HCT116 (cell line): ENCODE measurements around the gene BIVM. TPM values are rescaled to one million over a fixed set of nuclear protein-coding genes. Genes with fewer than 3 reads are reported as not detected.

Experiments
- ATAC-seq: fragments of 200-7000 bp; cut with Tn5 transposase; 2 replicates; pipeline ENCODE4 v1.9.1; 2020; ENCODE audit warnings: mild to moderate bottlenecking, moderate library complexity
- BruUV-seq: library from RNA; stranded (reverse); fragments of 400-500 nt; replicated peaks from 2 replicates; lab custom pipeline; 2021; lab: Mats Ljungman, UMichigan
- CTCF ChIA-PET: fragments of 300-600 bp; sonication (Branson Sonifier 250); formaldehyde crosslinking; loops from one replicate; lab custom pipeline; 2021; ENCODE audit warnings: antibody characterized with exemption; lab: Charles Lee
- POLR2A ChIA-PET: fragments of 300-600, 350-600 bp; sonication (Branson Sonifier 250); formaldehyde crosslinking; loops from one replicate; lab custom pipeline; 2021; ENCODE audit warnings: antibody characterized with exemption; lab: Charles Lee
- RAD21 ChIA-PET, 2 experiments: fragments of 300-600 bp; sonication (Branson Sonifier 250); formaldehyde crosslinking; loops; one replicate each; lab custom pipeline; 2023; ENCODE audit warnings: low total read pairs in 2 of 2; ENCODE audit not compliant: uncharacterized antibody in 2 of 2, unreplicated experiment in 2 of 2, low non-redundant PET in 1 of 2; lab: Charles Lee
- DNase-seq: peaks from one replicate; pipeline ENCODE4 v3.0.0-alpha.2; 2010; ENCODE audit warnings: low read depth, low spot score
- H2AFZ ChIP-seq: fragments of 200-600 bp; shearing (Covaris generic), sonication (generic); 2 replicates; pipeline ENCODE4 v1.6.1; 2017; ENCODE audit warnings: low read depth, mixed run types, mixed read lengths, antibody characterized with exemption, low read length; ENCODE audit not compliant: poor library complexity, severe bottlenecking
- H3K27ac ChIP-seq: 2 replicates; pipeline ENCODE4 v1.5.1; 2012; ENCODE audit warnings: low read depth, low read length
- H3K27me3 ChIP-seq: fragments of 200-600 bp; sonication (generic); 2 replicates; pipeline ENCODE4 v1.6.1; 2016; ENCODE audit warnings: mixed run types, low read length, mixed read lengths; ENCODE audit not compliant: insufficient read depth
- H3K36me3 ChIP-seq, 2 experiments: fragments of 200-500 bp in 1 of 2; fragments of 200-600 bp in 1 of 2; sonication (Bioruptor generic) in 1 of 2; sonication (generic) in 1 of 2; 2 replicates each; pipeline versions ENCODE4 v1.5.1 to v1.6.1; 2014 to 2016; ENCODE audit warnings: low read length in 2 of 2, inconsistent platforms in 1 of 2, mixed read lengths in 1 of 2, mixed run types in 1 of 2; ENCODE audit not compliant: insufficient read depth in 2 of 2, control insufficient read depth in 1 of 2
- H3K4me1 ChIP-seq, 2 experiments: fragments of 200-600 bp in 1 of 2; sonication (generic) in 1 of 2; 2 replicates each; pipeline versions ENCODE4 v1.5.1 to v1.6.1; 2012 to 2017; ENCODE audit warnings: low read length in 2 of 2, inconsistent platforms in 1 of 2, mild to moderate bottlenecking in 1 of 2, mixed read lengths in 1 of 2, mixed run types in 1 of 2, moderate library complexity in 1 of 2; ENCODE audit not compliant: insufficient read depth in 2 of 2, control insufficient read depth in 1 of 2
- H3K4me2 ChIP-seq: fragments of 200-600 bp; sonication (generic); 2 replicates; pipeline ENCODE4 v1.6.1; 2017; ENCODE audit warnings: mixed run types, low read length, mixed read lengths
- H3K4me3 ChIP-seq, 2 experiments: fragments of 200-600 bp in 1 of 2; sonication (generic) in 1 of 2; replicated peaks in 1 of 2; 2 replicates each; pipeline ENCODE4 v1.5.1; 2011 to 2016; ENCODE audit warnings: low read length in 2 of 2, control low read depth in 1 of 2, low read depth in 1 of 2, mild to moderate bottlenecking in 1 of 2, mixed read lengths in 1 of 2, mixed run types in 1 of 2
- H3K79me2 ChIP-seq: fragments of 200-600 bp; sonication (generic); 2 replicates; pipeline ENCODE4 v1.6.1; 2017; ENCODE audit warnings: mild to moderate bottlenecking, mixed run types, low read length, moderate library complexity, mixed read lengths; ENCODE audit not compliant: insufficient read depth
- H3K9ac ChIP-seq: fragments of 200-600 bp; sonication (generic); 2 replicates; pipeline ENCODE4 v1.6.1; 2016; ENCODE audit warnings: low read length, mixed read lengths
- H3K9me2 ChIP-seq: fragments of 200-600 bp; sonication (generic), shearing (Covaris generic); 2 replicates; pipeline ENCODE4 v1.6.1; 2017; ENCODE audit warnings: mixed run types, mild to moderate bottlenecking, moderate library complexity; ENCODE audit not compliant: insufficient read depth
- H3K9me3 ChIP-seq, 2 experiments: fragments of 200-500 bp in 1 of 2; fragments of 200-600 bp in 1 of 2; sonication (Bioruptor generic) in 1 of 2; sonication (generic) in 1 of 2; 2 replicates each; pipeline ENCODE4 v1.6.1; 2014 to 2017; ENCODE audit warnings: low read length in 2 of 2, mixed read lengths in 2 of 2, inconsistent platforms in 1 of 2, low read depth in 1 of 2, mild to moderate bottlenecking in 1 of 2, mixed run types in 1 of 2, moderate library complexity in 1 of 2; ENCODE audit not compliant: control insufficient read depth in 1 of 2, insufficient read depth in 1 of 2
- H4K20me1 ChIP-seq: fragments of 200-600 bp; sonication (generic), shearing (Covaris generic); 2 replicates; pipeline ENCODE4 v1.6.1; 2017; ENCODE audit warnings: mixed run types, mild to moderate bottlenecking, moderate library complexity; ENCODE audit not compliant: insufficient read depth
- ATF3 ChIP-seq: IDR thresholded peaks from 2 replicates; pipeline ENCODE4 v1.6.1; 2012
- CBX3 ChIP-seq: IDR thresholded peaks from 2 replicates; pipeline ENCODE4 v1.6.1; 2012; ENCODE audit warnings: low read depth
- CTCF ChIP-seq, 3 experiments: fragments of 200-600 bp in 1 of 3; sonication (generic) in 1 of 3; IDR thresholded peaks in 2 of 3; conservative IDR thresholded peaks in 1 of 3; 2 replicates each; pipeline ENCODE4 v1.5.1; 2012 to 2017; ENCODE audit warnings: low read depth in 2 of 3, low read length in 2 of 3, antibody characterized with exemption in 1 of 3, borderline replicate concordance in 1 of 3, control low read depth in 1 of 3, mild to moderate bottlenecking in 1 of 3, mixed read lengths in 1 of 3, mixed run types in 1 of 3, moderate library complexity in 1 of 3; ENCODE audit not compliant: insufficient read depth in 1 of 3
- EGR1 ChIP-seq: IDR thresholded peaks from 2 replicates; pipeline ENCODE4 v1.6.1; 2012; ENCODE audit warnings: low read depth
- EZH2 ChIP-seq: fragments of 200-600 bp; sonication (generic); IDR thresholded peaks from 2 replicates; pipeline ENCODE4 v1.6.1; 2017; ENCODE audit warnings: antibody characterized with exemption, mixed run types
- FOSL1 ChIP-seq: IDR thresholded peaks from 2 replicates; pipeline ENCODE4 v1.6.1; 2012; ENCODE audit warnings: low read depth
- JUND ChIP-seq: IDR thresholded peaks from 2 replicates; pipeline ENCODE4 v1.6.1; 2012
- POLR2A ChIP-seq: IDR thresholded peaks from 2 replicates; pipeline ENCODE4 v1.7.0; 2011; ENCODE audit warnings: borderline replicate concordance; ENCODE audit not compliant: insufficient read depth, insufficient read length; ENCODE audit errors: extremely low read depth
- POLR2AphosphoS5 ChIP-seq: IDR thresholded peaks from 2 replicates; pipeline ENCODE4 v1.6.1; 2011; ENCODE audit warnings: mild to moderate bottlenecking, low read depth, low read length, moderate library complexity
- REST ChIP-seq: IDR thresholded peaks from 2 replicates; pipeline ENCODE4 v1.6.1; 2012; ENCODE audit warnings: low read depth
- SIN3A ChIP-seq: IDR thresholded peaks from 2 replicates; pipeline ENCODE4 v1.6.1; 2012; ENCODE audit warnings: low read depth
- SP1 ChIP-seq: IDR thresholded peaks from 2 replicates; pipeline ENCODE4 v1.6.1; 2012; ENCODE audit warnings: low read depth
- SRF ChIP-seq: IDR thresholded peaks from 2 replicates; pipeline ENCODE4 v1.6.1; 2012; ENCODE audit warnings: low read depth
- TCF7L2 ChIP-seq: IDR thresholded peaks from 2 replicates; pipeline ENCODE4 v1.7.0; 2011; ENCODE audit warnings: borderline replicate concordance, inconsistent platforms; ENCODE audit not compliant: insufficient read depth, insufficient read length; ENCODE audit errors: extremely low read depth
- YY1 ChIP-seq: IDR thresholded peaks from 2 replicates; pipeline ENCODE4 v1.6.1; 2011; ENCODE audit warnings: low read length, low read depth, moderate library complexity, mild to moderate bottlenecking; ENCODE audit not compliant: insufficient replicate concordance; ENCODE audit errors: extremely low read depth
- ZBTB33 ChIP-seq: IDR thresholded peaks from 2 replicates; pipeline ENCODE4 v1.6.1; 2011; ENCODE audit warnings: mild to moderate bottlenecking, low read length, moderate library complexity; ENCODE audit not compliant: insufficient replicate concordance; ENCODE audit errors: extremely low read depth
- ZFX ChIP-seq: fragments of 450-650 bp; IDR thresholded peaks from 2 replicates; pipeline ENCODE4 v1.6.1; 2017
- ZNF274 ChIP-seq: fragments of 200-500 bp; sonication (Bioruptor generic); IDR thresholded peaks from 2 replicates; pipeline ENCODE4 v1.6.1; 2014; ENCODE audit warnings: mild to moderate bottlenecking, low read depth, low read length, inconsistent platforms
- intact Hi-C: fragments of 100-400 bp; cut with micrococcal nuclease; formaldehyde crosslinking; loops from 2 replicates; pipeline ENCODE4 v1.10.0; 2022
- total RNA-seq: library from RNA; stranded (reverse); gene quantifications from one replicate; pipeline ENCODE4 v1.2.1, GENCODE V29; 2021; ENCODE audit not compliant: unreplicated experiment

Gene BIVM
- total RNA-seq, 1 experiment from 2014 or later, result 11.3 TPM

- no peak overlapping the region for H3K9ac ChIP-seq
- H3K9me2 ChIP-seq, result no peaks in the 10 kb centered on the region
- intact Hi-C loops, result no loop called here
- TF ChIP-seq CTCF (IDR thresholded peaks at IDR 0.05 in 2 of 3, conservative IDR thresholded peaks at IDR 0.05 in 1 of 3; ENCODE audit: borderline replicate concordance in 1 of 3, insufficient read depth in 1 of 3, low read depth in 2 of 3, low read length in 2 of 3), result no peak
- TF ChIP-seq POLR2A, result no peak
- no peak for TF ChIP-seq FOSL1
- TF ChIP-seq TCF7L2, result no peak
- TF ChIP-seq ZBTB33, result no peak
- TF ChIP-seq ATF3, result no peak
- TF ChIP-seq POLR2AphosphoS5, result no peak
- no peak for TF ChIP-seq CBX3
- no peak for TF ChIP-seq EZH2
- no peak for TF ChIP-seq JUND
- no peak for TF ChIP-seq EGR1
- TF ChIP-seq ZNF274, result no peak
- no peak for TF ChIP-seq REST
- TF ChIP-seq ZFX, result no peak
- TF ChIP-seq SRF, result no peak
- no peak for TF ChIP-seq SP1
- TF ChIP-seq SIN3A, result no peak
- no peak for TF ChIP-seq YY1
- RAD21 ChIA-PET, result no interaction called here
- no peak overlapping the region for H3K27ac ChIP-seq
- no TSS peak for BruUV-seq
- CTCF ChIA-PET, result no interaction called here
- peaks cover 15% of the 10 kb centered on the region for H3K79me2 ChIP-seq
- H3K4me2 ChIP-seq, result no peak overlapping the region
- H3K4me1 ChIP-seq, result no peaks in the 10 kb centered on the region
- H3K9me3 ChIP-seq, result no peaks in the 10 kb centered on the region
- no peaks in the 10 kb centered on the region for H4K20me1 ChIP-seq
- H3K27me3 ChIP-seq, result no peaks in the 10 kb centered on the region
- DNase-seq (no peak), ATAC-seq (no peak)
- peaks cover 0 to 3% of the 10 kb centered on the region in 2 experiments; a peak in 1 of 4 replicates for H3K36me3 ChIP-seq
- no peak overlapping the region for H3K4me3 ChIP-seq
- H2AFZ ChIP-seq, result no peak overlapping the region
- POLR2A ChIA-PET, result no interaction called here
These were observed 13.8 kb downstream of the BIVM start for GRCh38 chr13:102812611-102813287.
